Myocyte (in vitro differentiated cells): ENCODE data around the gene KSR1. TPM values are rescaled to one million over a fixed set of nuclear protein-coding genes. Genes with fewer than 3 reads are reported as not detected.

Experiments
- DNase-seq: peaks from one replicate; pipeline ENCODE4 v3.0.0-alpha.2; 2012; ENCODE audit warnings: low read depth
- total RNA-seq: library from RNA; depleted of rRNA; stranded (reverse); fragments of >200 nt; gene quantifications from 2 replicates; pipeline ENCODE4 v1.2.3, GENCODE V29; 2014

KSR1 gene
- total RNA-seq, 1 donor from 2014 or later = 11.7 TPM

- DNase-seq = no peak
These were observed 57.6 kb downstream of the KSR1 start for GRCh38 chr17:27513849-27514248.

GRCh38 chr17:27514595-27515413 is 58.6 kb downstream of the KSR1 start:
- DNase-seq = no peak

- DNase-seq = no peak
These were observed 61.8 kb downstream of the KSR1 start for GRCh38 chr17:27518048-27518447.

GRCh38 chr17:27518545-27519521 is 62.6 kb downstream of the KSR1 start:
- no peak for DNase-seq

GRCh38 chr17:27519550-27519949 is 63.3 kb downstream of the KSR1 start:
- DNase-seq = no peak

- no peak for DNase-seq
These were observed 64.4 kb downstream of the KSR1 start for GRCh38 chr17:27520491-27521185.

- no peak for DNase-seq
These were observed 65.2 kb downstream of the KSR1 start for GRCh38 chr17:27521281-27522027.

- no peak for DNase-seq
These were observed 65.9 kb downstream of the KSR1 start for GRCh38 chr17:27522028-27522635.

GRCh38 chr17:27523712-27524111 is 67.5 kb downstream of the KSR1 start:
- DNase-seq = no peak

- DNase-seq = no peak
These were observed 68.3 kb downstream of the KSR1 start for GRCh38 chr17:27524594-27524993.

GRCh38 chr17:27525316-27525715 is 69.1 kb downstream of the KSR1 start:
- no peak for DNase-seq

- DNase-seq = no peak
These were observed 69.8 kb downstream of the KSR1 start for GRCh38 chr17:27525836-27526603.

- no peak for DNase-seq
These were observed 70.4 kb downstream of the KSR1 start for GRCh38 chr17:27526604-27527002.

- DNase-seq = no peak
These were observed 73.1 kb downstream of the KSR1 start for GRCh38 chr17:27529230-27529796.

GRCh38 chr17:27530764-27531391 is 74.6 kb downstream of the KSR1 start:
- no peak for DNase-seq

GRCh38 chr17:27531469-27531961 is 75.3 kb downstream of the KSR1 start:
- DNase-seq = no peak

GRCh38 chr17:27532269-27533263 is 76.3 kb downstream of the KSR1 start:
- DNase-seq = no peak
